HepG2 (cell line): Measurements from ENCODE around the gene RPAP3.

Experiments
- CTCF ChIP-seq: sonication (generic); formaldehyde crosslinking; IDR thresholded peaks from 2 replicates; pipeline ENCODE4 v1.5.0; 2020; ENCODE audit warnings: mild to moderate bottlenecking, missing genetic modification reagents, moderate library complexity
- GABPA ChIP-seq, 2 experiments: IDR thresholded peaks; 2 replicates each; pipeline ENCODE4 v1.6.1; 2011 to 2016; ENCODE audit warnings: low read depth in 2 of 2, low read length in 1 of 2, missing biosample characterization in 1 of 2, missing genetic modification characterization in 1 of 2
- NR2C2 ChIP-seq: sonication (generic); formaldehyde crosslinking; IDR thresholded peaks from 2 replicates; pipeline ENCODE4 v1.4.0; 2020; ENCODE audit warnings: missing genetic modification reagents, mild to moderate bottlenecking, moderate library complexity, borderline replicate concordance

GRCh38 chr12:47739297-47739696, 33.5 kb upstream of the RPAP3 start:
- TF ChIP-seq CTCF (no peak), NR2C2 (CRISPR knock-in tag) (no peak), GABPA (IDR thresholded peaks at IDR 0.05; ENCODE audit: low read depth, low read length) (no peak), GABPA (CRISPR knock-in tag; IDR thresholded peaks at IDR 0.05; ENCODE audit: low read depth) (no peak)
